Ishikawa (cell line): ENCODE measurements around the gene SAMD4B.

ENCODE experiments used
- CEBPB ChIP-seq: IDR thresholded peaks from 2 replicates; pipeline ENCODE4 v1.6.1; 2012
- CREB1 ChIP-seq: IDR thresholded peaks from 2 replicates; pipeline ENCODE4 v1.6.1; 2012; ENCODE audit warnings: low read depth
- EGR1 ChIP-seq: IDR thresholded peaks from 2 replicates; pipeline ENCODE4 v1.6.1; 2012
- EP300 ChIP-seq: IDR thresholded peaks from 2 replicates; pipeline ENCODE4 v1.6.1; 2012; ENCODE audit warnings: borderline replicate concordance
- FOXM1 ChIP-seq: IDR thresholded peaks from 2 replicates; pipeline ENCODE4 v1.6.1; 2012; ENCODE audit warnings: low read depth, borderline replicate concordance
- MAX ChIP-seq: IDR thresholded peaks from 2 replicates; pipeline ENCODE4 v1.6.1; 2012
- NFIC ChIP-seq: IDR thresholded peaks from 2 replicates; pipeline ENCODE4 v1.6.1; 2012
- RAD21 ChIP-seq: IDR thresholded peaks from 2 replicates; pipeline ENCODE4 v1.6.1; 2012; ENCODE audit warnings: low read depth
- REST ChIP-seq: IDR thresholded peaks from 2 replicates; pipeline ENCODE4 v1.6.1; 2012; ENCODE audit warnings: low read depth, mild to moderate bottlenecking
- TAF1 ChIP-seq: IDR thresholded peaks from 2 replicates; pipeline ENCODE4 v1.6.1; 2012; ENCODE audit warnings: low read depth, mild to moderate bottlenecking
- TCF12 ChIP-seq: IDR thresholded peaks from 2 replicates; pipeline ENCODE4 v1.6.1; 2012; ENCODE audit warnings: low read depth
- TEAD4 ChIP-seq: IDR thresholded peaks from 2 replicates; pipeline ENCODE4 v1.6.1; 2012
- USF1 ChIP-seq: IDR thresholded peaks from 2 replicates; pipeline ENCODE4 v1.6.1; 2012
- YY1 ChIP-seq: IDR thresholded peaks from 2 replicates; pipeline ENCODE4 v1.6.1; 2012; ENCODE audit warnings: low read depth
- ZBTB7A ChIP-seq: IDR thresholded peaks from 2 replicates; pipeline ENCODE4 v1.6.1; 2012; ENCODE audit warnings: low read depth

Gene SAMD4B

GRCh38 chr19:39342647-39343305, 555 bp downstream of the SAMD4B start:
- TF ChIP-seq NFIC (no peak), ZBTB7A (peak; percentile 84; the same call in 1 of the 2 replicates)

- no peak for TF ChIP-seq TAF1
- no peak for TF ChIP-seq TCF12
- no peak for TF ChIP-seq USF1
- no peak for TF ChIP-seq RAD21
- TF ChIP-seq ZBTB7A = no peak
- TF ChIP-seq TEAD4 = no peak
- no peak for TF ChIP-seq EP300
- TF ChIP-seq FOXM1 = no peak
- TF ChIP-seq CEBPB = no peak
- no peak for TF ChIP-seq EGR1
- no peak for TF ChIP-seq CREB1
- no peak for TF ChIP-seq YY1
- no peak for TF ChIP-seq MAX
- TF ChIP-seq NFIC = no peak
- no peak for TF ChIP-seq REST
Observed at GRCh38 chr19:39345956-39346355, 3.7 kb downstream of the SAMD4B start.

GRCh38 chr19:39347332-39348164, 5.3 kb downstream of the SAMD4B start:
- TF ChIP-seq FOXM1 (no peak), TCF12 (no peak)

- no peak for TF ChIP-seq RAD21
- TF ChIP-seq REST = no peak
- TF ChIP-seq TAF1 = no peak
- no peak for TF ChIP-seq TCF12
- no peak for TF ChIP-seq CREB1
- no peak for TF ChIP-seq NFIC
- TF ChIP-seq EP300 = no peak
- TF ChIP-seq USF1 = no peak
- TF ChIP-seq CEBPB = no peak
- TF ChIP-seq ZBTB7A = no peak
- no peak for TF ChIP-seq MAX
- no peak for TF ChIP-seq FOXM1
- no peak for TF ChIP-seq TEAD4
- no peak for TF ChIP-seq YY1
- no peak for TF ChIP-seq EGR1
Observed at GRCh38 chr19:39349326-39349725, 7.1 kb downstream of the SAMD4B start.

GRCh38 chr19:39350156-39350555, 7.9 kb downstream of the SAMD4B start:
- TF ChIP-seq CEBPB = no peak
- no peak for TF ChIP-seq YY1
- no peak for TF ChIP-seq RAD21
- no peak for TF ChIP-seq TAF1

- TF ChIP-seq NFIC (no peak), FOXM1 (no peak), RAD21 (no peak), EGR1 (no peak), CEBPB (no peak), REST (no peak), TEAD4 (no peak), EP300 (no peak), MAX (no peak), TCF12 (no peak), TAF1 (no peak)
Observed at GRCh38 chr19:39351537-39352064, 9.4 kb downstream of the SAMD4B start.
